ENCODE results near the gene EXOC3L2. TPM values are rescaled to one million over a fixed set of nuclear protein-coding genes. Genes with fewer than 3 reads are reported as not detected.

Gene EXOC3L2
- total RNA-seq, 2 experiments from 2014 or later = not detected

- peak within 1 kb of the TSS; percentile 95 for H3K4me3 Mint-ChIP-seq
- POLR2A ChIA-PET = interaction anchor here (0.9 to 2.9 kb wide), 16 partner anchors 8 to 539 kb away, joined by 3 to 25 read pairs (median 6); partner anchors contain the start of genes CLASRP, CLPTM1, PPP1R37 and RELB
- H3K9me3 Mint-ChIP-seq = no peaks in the 10 kb centered on the region
- DNase-seq (peak; percentile 99), ATAC-seq (ENCODE audit: low read depth) (peak; percentile 89)
- peaks cover 35% of the 10 kb centered on the region for H3K4me1 Mint-ChIP-seq
- H3K27ac Mint-ChIP-seq = peak within 1 kb of the TSS; percentile 94
- peaks cover 7% of the 10 kb centered on the region for H3K36me3 Mint-ChIP-seq
- no peaks in the 10 kb centered on the region for H3K27me3 Mint-ChIP-seq
Measured at GRCh38 chr19:45178262-45179071, 66.7 kb downstream of the EXOC3L2 start, which contains the start of gene BLOC1S3. BLOC1S3 (plus strand) TSS chr19:45178784; CDS start chr19:45179297, 513 bp downstream.

GRCh38 chr19:45177817-45178261 is 67.4 kb downstream of the EXOC3L2 start, which contains the start of gene TRAPPC6A:
TRAPPC6A (minus strand) TSS chr19:45178237; CDS start chr19:45178218, 19 bp downstream.
- POLR2A ChIA-PET = interaction anchor here (0.9 to 2.9 kb wide), 15 partner anchors 9 to 539 kb away, joined by 3 to 25 read pairs (median 6); partner anchors contain the start of genes CLASRP, CLPTM1, PPP1R37 and RELB

GRCh38 chr19:45175515-45176345 is 69.5 kb downstream of the EXOC3L2 start:
- H3K36me3 Mint-ChIP-seq = no peaks in the 10 kb centered on the region
- DNase-seq = no peak
- no peaks in the 10 kb centered on the region for H3K27me3 Mint-ChIP-seq
- peak overlapping the region; percentile 57 for H3K27ac Mint-ChIP-seq
- POLR2A ChIA-PET = interaction anchor here (0.7 kb wide), 1 partner anchor 22 kb away, joined by 3 read pairs; no protein-coding TSS in a partner anchor
- no peaks in the 10 kb centered on the region for H3K9me3 Mint-ChIP-seq
- no peak for ATAC-seq (ENCODE audit: low read depth)
- H3K4me1 Mint-ChIP-seq = peaks cover 45% of the 10 kb centered on the region
- peak overlapping the region; percentile 35 for H3K4me3 Mint-ChIP-seq

More at GRCh38 chr19:45177817-45178261, 67.4 kb downstream of the EXOC3L2 start, which contains the start of gene TRAPPC6A:
- H3K4me1 Mint-ChIP-seq = peaks cover 37% of the 10 kb centered on the region
- H3K36me3 Mint-ChIP-seq = peaks cover 7% of the 10 kb centered on the region
- H3K9me3 Mint-ChIP-seq = no peaks in the 10 kb centered on the region
- no peaks in the 10 kb centered on the region for H3K27me3 Mint-ChIP-seq
- H3K4me3 Mint-ChIP-seq = peak within 1 kb of the TSS; percentile 95
- peak; percentile 3 for ATAC-seq (ENCODE audit: low read depth)
- DNase-seq = no peak
- peak within 1 kb of the TSS; percentile 94 for H3K27ac Mint-ChIP-seq

- H3K27me3 Mint-ChIP-seq = no peaks in the 10 kb centered on the region
- peak overlapping the region; percentile 16 for H3K4me3 Mint-ChIP-seq
- H3K36me3 Mint-ChIP-seq = peaks cover 1% of the 10 kb centered on the region
- peak overlapping the region; percentile 81 for H3K27ac Mint-ChIP-seq
- peaks cover 42% of the 10 kb centered on the region for H3K4me1 Mint-ChIP-seq
- H3K9me3 Mint-ChIP-seq = no peaks in the 10 kb centered on the region
- ATAC-seq (ENCODE audit: low read depth) (no peak), DNase-seq (no peak)
- POLR2A ChIA-PET = interaction anchor here (1.0 to 1.4 kb wide), 2 partner anchors 9 to 81 kb away, joined by 3 to 5 read pairs; partner anchors contain the start of gene PPP1R37
Measured at GRCh38 chr19:45173816-45174215, 71.4 kb downstream of the EXOC3L2 start.

- H3K27me3 Mint-ChIP-seq = no peaks in the 10 kb centered on the region
- H3K4me3 Mint-ChIP-seq = peak overlapping the region; percentile 60
Measured at GRCh38 chr19:45172611-45173208, 72.5 kb downstream of the EXOC3L2 start.

GRCh38 chr19:45172173-45172572 is 73.0 kb downstream of the EXOC3L2 start:
- Mint-ChIP-seq H3K4me1 (peaks cover 37% of the 10 kb centered on the region), H3K36me3 (peaks cover 1% of the 10 kb centered on the region), H3K27me3 (no peaks in the 10 kb centered on the region), H3K4me3 (peak overlapping the region; percentile 60), H3K9me3 (no peaks in the 10 kb centered on the region), H3K27ac (peak overlapping the region; percentile 82)
- peak; percentile 52 for DNase-seq
- peak; percentile 71 for ATAC-seq (ENCODE audit: low read depth)
- POLR2A ChIA-PET = interaction anchor here (0.9 to 1.7 kb wide), 4 partner anchors 8 to 106 kb away, joined by 3 to 7 read pairs (median 5); partner anchors contain the start of gene PPP1R37

More at GRCh38 chr19:45172611-45173208, 72.5 kb downstream of the EXOC3L2 start:
- ATAC-seq (ENCODE audit: low read depth) (no peak), DNase-seq (no peak)
- Mint-ChIP-seq H3K9me3 (no peaks in the 10 kb centered on the region), H3K36me3 (peaks cover 1% of the 10 kb centered on the region), H3K27ac (peak overlapping the region; percentile 82), H3K4me1 (peaks cover 42% of the 10 kb centered on the region)
- POLR2A ChIA-PET = interaction anchor here (0.9 to 1.7 kb wide), 3 partner anchors 8 to 107 kb away, joined by 3 to 7 read pairs (median 3); no protein-coding TSS in a partner anchor

- peaks cover 37% of the 10 kb centered on the region for H3K4me1 Mint-ChIP-seq
Measured at GRCh38 chr19:45171211-45171623, 74.0 kb downstream of the EXOC3L2 start.

GRCh38 chr19:45170146-45171106 is 74.8 kb downstream of the EXOC3L2 start:
- DNase-seq = no peak
- no peak for ATAC-seq (ENCODE audit: low read depth)
- H3K4me1 Mint-ChIP-seq = peaks cover 36% of the 10 kb centered on the region
- POLR2A ChIA-PET = interaction anchor here (1.1 to 1.6 kb wide), 3 partner anchors 11 to 78 kb away, joined by 3 to 7 read pairs (median 5); partner anchors contain the start of gene PPP1R37
- H3K27ac Mint-ChIP-seq = peak overlapping the region; percentile 91
- peaks cover 3% of the 10 kb centered on the region for H3K36me3 Mint-ChIP-seq
- no peaks in the 10 kb centered on the region for H3K27me3 Mint-ChIP-seq
- H3K4me3 Mint-ChIP-seq = peak overlapping the region; percentile 78
- no peaks in the 10 kb centered on the region for H3K9me3 Mint-ChIP-seq

More at GRCh38 chr19:45171211-45171623, 74.0 kb downstream of the EXOC3L2 start:
- POLR2A ChIA-PET = interaction anchor here (1.6 kb wide), 1 partner anchor 79 kb away, joined by 7 read pairs; the partner anchor contains the start of gene PPP1R37
- Mint-ChIP-seq H3K36me3 (peaks cover 3% of the 10 kb centered on the region), H3K4me3 (peak overlapping the region; percentile 78), H3K27me3 (no peaks in the 10 kb centered on the region), H3K9me3 (no peaks in the 10 kb centered on the region), H3K27ac (peak overlapping the region; percentile 91)
- DNase-seq (peak; percentile 50), ATAC-seq (ENCODE audit: low read depth) (peak; percentile 84)

GRCh38 chr19:45169602-45170001 is 75.6 kb downstream of the EXOC3L2 start:
- H3K36me3 Mint-ChIP-seq = peaks cover 3% of the 10 kb centered on the region
- H3K9me3 Mint-ChIP-seq = no peaks in the 10 kb centered on the region
- H3K27ac Mint-ChIP-seq = peak overlapping the region; percentile 68
- DNase-seq (no peak), ATAC-seq (ENCODE audit: low read depth) (no peak)
- H3K27me3 Mint-ChIP-seq = no peaks in the 10 kb centered on the region
- H3K4me1 Mint-ChIP-seq = peaks cover 36% of the 10 kb centered on the region
- POLR2A ChIA-PET = interaction anchor here (1.1 to 1.4 kb wide), 2 partner anchors 10 to 16 kb away, joined by 3 to 5 read pairs; no protein-coding TSS in a partner anchor
- peak overlapping the region; percentile 22 for H3K4me3 Mint-ChIP-seq

- peaks cover 37% of the 10 kb centered on the region for H3K4me1 Mint-ChIP-seq
- no peaks in the 10 kb centered on the region for H3K27me3 Mint-ChIP-seq
- ATAC-seq (ENCODE audit: low read depth) (no peak), DNase-seq (no peak)
- POLR2A ChIA-PET = interaction anchor here (1.1 to 1.4 kb wide), 2 partner anchors 9 to 16 kb away, joined by 3 to 5 read pairs; no protein-coding TSS in a partner anchor
- no peaks in the 10 kb centered on the region for H3K9me3 Mint-ChIP-seq
- peak overlapping the region; percentile 60 for H3K27ac Mint-ChIP-seq
- H3K4me3 Mint-ChIP-seq = no peak overlapping the region
- peaks cover 3% of the 10 kb centered on the region for H3K36me3 Mint-ChIP-seq
Measured at GRCh38 chr19:45168767-45169351, 76.3 kb downstream of the EXOC3L2 start.

- H3K27ac Mint-ChIP-seq = peak overlapping the region; percentile 68
- ATAC-seq (ENCODE audit: low read depth) = no peak
- DNase-seq = no peak
- peaks cover 25% of the 10 kb centered on the region for H3K4me1 Mint-ChIP-seq
- POLR2A ChIA-PET = interaction anchor here (0.7 to 1.2 kb wide), 2 partner anchors 75 to 718 kb away, joined by 3 to 5 read pairs; no protein-coding TSS in a partner anchor
- no peaks in the 10 kb centered on the region for H3K27me3 Mint-ChIP-seq
- no peak overlapping the region for H3K4me3 Mint-ChIP-seq
- H3K9me3 Mint-ChIP-seq = no peaks in the 10 kb centered on the region
- peaks cover 3% of the 10 kb centered on the region for H3K36me3 Mint-ChIP-seq
Measured at GRCh38 chr19:45166723-45167252, 78.4 kb downstream of the EXOC3L2 start.

Measured in activated naive CD8-positive, alpha-beta T cell treated with anti-CD3 and anti-CD28 coated beads, Interleukin-2, amount 10 ng/mL, durations not matched to agents 7 days and 5 days (primary cell).